DLD1 (cell line): ENCODE results near the gene LSP1.
"Not testable (repeated sequence)": the region's sequence is repeated elsewhere in the genome, so short reads cannot be mapped to it uniquely, and the experiment has no call there.

Experiments used
- in situ Hi-C: cut with HindIII; loops from 2 replicates; pipeline ENCODE4 v1.10.0; 2017; ENCODE audit warnings: low sequenced_read_pairs

Gene LSP1

GRCh38 chr11:1875093-1875850, 22.4 kb downstream of the LSP1 start:
- in situ Hi-C loops: no loop called here

- in situ Hi-C loops: not testable (repeated sequence)
Observed at GRCh38 chr11:1875851-1876301, 23.0 kb downstream of the LSP1 start.

DNA sequence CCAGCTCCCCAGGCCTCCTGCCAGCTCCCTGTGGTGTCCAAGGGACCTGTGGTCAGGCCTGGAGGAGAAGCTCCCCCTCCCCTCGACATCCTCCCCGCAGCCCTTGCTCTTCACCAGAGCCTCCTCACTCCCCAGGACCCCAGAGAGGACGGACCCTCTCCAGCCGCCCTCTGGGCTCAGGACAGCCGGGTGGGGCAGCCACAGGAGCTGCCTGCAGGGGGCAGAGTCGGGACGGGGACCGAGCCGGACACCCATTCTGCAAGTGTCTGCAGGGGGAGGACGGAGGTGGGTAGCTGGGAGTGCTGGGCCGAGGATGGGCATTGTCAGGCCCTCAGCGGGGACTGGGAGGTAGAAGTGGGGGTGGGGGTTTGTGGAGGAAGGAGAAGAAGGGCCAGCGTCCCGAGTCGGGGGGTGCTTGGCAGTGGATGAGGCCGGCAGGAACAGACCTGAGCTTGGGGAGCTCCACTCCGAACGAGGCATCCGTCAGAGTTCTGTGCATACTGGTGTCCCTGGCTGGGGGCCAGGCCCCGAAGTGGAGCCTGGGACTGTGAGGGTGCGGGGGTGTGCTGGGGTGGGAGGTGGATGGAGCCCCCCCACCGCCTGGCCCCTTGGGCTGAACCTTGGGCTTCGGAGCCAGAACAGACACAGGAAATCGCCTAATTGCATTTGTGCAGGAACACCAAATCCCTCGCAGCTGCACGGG, 23.6 kb downstream of the LSP1 start:
- in situ Hi-C loops: no loop called here

DNA sequence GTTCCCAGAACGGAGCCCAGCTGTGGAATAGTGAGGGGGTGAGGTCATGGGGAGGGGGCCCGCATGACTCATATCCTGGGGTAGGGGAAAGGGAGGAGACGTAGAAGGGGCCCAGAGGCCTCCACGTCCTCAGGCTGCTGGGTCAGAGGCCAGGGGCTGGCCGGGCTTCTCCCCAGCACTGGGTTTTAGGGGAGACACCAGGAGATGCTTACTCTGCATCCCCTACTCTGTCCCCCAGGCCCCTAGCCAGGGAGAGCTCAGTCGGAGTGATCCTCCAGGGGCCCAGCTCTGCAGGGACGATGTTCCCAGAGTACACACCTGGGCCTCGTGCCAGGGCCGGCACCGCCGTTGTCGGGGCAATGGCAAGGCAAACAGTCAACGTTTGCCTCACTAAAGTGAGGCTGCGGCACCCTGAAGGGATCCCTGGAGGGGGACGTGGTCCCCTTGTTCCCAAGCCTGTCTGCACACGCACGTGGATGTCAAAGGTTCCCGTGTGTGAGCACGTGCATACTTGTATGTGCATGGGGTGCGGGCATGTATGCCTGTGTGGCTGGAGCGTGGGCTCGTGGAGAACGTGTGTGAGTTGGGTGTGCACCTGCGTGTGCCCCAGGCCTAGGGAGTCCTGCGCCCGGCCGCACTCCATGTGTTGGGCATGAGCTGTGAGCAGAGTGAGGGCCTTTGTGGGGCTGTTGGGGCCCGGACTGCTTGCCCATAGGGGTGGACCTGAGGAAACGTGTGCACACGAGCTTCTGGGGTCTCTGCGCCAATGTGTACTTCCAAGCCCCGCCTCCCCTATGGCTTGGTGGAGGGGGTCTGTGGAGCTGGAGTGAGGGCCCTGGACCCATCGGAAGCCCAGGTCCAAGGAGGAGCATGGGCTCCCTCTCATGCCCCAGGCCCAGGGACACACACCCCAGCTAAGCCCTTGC, 24.6 kb downstream of the LSP1 start:
- in situ Hi-C loops: no loop called here

DNA sequence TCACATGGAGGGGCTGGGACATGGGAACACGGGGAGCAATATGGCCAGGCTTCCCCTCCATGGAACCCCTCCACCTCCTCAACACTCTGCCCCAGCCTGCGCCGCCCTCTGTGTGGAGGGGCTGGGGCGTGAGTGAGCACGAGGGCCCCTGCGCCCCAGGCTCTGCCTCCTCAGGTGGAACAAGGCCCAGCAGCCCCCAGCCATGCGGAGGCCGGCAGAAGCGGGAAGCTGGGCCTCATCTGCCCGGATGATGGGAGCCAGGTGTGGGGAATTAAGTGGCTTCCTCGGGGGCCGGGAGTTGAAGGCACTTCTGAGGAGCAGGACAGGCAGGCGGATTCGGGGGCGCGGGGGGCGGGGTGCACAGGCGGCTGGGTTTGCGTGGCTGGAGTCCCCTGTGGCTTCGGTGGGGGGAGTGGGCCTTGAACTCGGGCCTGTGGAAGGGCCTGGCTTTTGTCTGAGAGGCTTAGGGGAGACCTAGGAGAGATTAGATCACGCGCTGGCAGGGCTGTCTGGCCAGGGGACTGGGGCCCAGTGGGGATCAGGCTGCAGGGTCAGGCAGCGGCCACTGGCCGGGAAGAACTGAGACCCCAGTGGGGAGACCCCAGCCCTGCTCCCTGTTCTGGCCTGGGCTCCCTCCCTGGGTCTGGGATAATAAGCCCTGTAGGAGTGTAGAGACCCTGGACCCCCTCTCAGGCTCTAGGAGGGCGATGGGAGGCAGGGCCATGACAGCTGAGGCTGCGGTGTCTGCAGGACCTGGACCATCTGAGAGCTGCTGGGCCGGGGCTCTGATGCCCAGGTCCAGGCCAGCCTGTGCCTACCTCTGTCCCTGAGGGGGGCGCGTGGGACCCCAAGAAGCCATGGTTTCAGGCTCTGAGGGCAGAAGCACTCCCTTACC, 25.5 kb downstream of the LSP1 start:
- in situ Hi-C loops: no loop called here

GRCh38 chr11:1879342-1879940, 26.6 kb downstream of the LSP1 start:
- in situ Hi-C loops: no loop called here

DNA sequence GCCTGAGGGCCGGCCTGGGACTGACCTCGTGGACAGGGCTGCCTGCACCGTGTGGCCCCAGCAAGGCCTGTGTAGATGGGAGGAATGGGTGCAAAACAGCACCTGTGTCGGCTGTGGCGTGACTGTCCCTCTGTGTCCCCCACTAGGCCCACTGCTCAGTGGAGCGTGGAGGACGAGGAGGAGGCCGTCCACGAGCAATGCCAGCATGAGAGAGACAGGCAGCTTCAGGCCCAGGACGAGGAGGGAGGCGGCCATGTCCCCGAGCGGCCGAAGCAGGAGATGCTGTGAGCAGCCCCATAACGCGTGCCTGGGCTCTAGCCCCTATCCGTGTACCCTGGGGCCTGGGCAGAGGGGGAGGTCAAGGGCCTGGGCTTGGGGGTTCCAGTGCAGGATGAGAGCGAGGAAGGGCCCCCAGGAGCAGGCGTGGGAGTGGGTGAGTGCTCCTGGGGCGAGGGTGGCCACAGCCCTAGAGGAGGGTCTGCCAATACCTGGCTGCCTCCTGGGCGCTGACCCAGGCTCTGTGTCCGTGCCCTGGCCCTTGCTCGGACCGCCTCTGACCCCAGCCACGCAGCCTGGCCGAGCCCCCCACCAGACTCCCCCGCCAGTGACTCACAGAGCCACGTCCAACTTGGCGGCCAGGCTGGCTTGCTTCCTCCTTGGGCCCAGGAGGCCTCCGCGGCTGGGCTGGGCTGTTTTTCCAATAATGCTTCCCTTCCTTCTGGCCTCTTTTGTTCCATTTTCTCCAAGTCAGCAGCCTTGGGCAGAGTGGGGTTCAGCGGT, 27.2 kb downstream of the LSP1 start:
- in situ Hi-C loops: no loop called here

DNA sequence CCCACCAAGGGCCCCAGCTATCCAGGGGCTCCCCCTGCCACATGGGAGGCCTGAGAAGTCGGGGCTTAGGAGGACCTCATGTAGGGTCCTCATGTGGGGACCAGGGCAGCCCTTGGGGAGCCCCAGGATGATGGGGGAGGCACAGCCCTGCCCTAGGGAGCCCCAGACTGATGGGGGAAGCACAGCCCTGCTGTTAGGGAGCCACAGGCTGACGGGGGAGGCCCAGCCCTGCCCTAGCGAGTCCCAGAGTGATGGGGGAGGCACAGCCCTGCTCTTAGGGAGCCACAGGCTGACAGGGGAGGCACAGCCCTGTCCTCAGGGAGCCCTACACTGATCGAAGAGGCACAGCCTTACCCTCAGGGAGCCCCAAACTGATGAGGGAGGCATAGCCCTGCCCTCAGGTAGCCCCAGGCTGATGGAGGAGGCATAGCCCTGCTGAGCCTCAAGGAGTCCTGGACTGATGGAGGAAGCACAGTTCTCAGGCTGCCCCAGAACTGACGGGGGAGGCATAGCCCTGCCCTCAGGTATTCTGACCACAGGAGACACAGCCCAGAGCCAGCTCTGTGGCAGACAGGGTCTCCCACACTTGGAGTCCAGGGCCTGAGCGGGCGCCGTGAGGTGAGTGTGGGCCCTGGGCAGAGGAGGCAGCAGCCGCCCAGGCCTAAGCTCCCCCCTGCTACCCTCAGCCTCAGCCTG, 28.0 kb downstream of the LSP1 start:
- in situ Hi-C loops: no loop called here

- in situ Hi-C loops: no loop called here
Observed at GRCh38 chr11:1881442-1882264, 28.8 kb downstream of the LSP1 start.

DNA sequence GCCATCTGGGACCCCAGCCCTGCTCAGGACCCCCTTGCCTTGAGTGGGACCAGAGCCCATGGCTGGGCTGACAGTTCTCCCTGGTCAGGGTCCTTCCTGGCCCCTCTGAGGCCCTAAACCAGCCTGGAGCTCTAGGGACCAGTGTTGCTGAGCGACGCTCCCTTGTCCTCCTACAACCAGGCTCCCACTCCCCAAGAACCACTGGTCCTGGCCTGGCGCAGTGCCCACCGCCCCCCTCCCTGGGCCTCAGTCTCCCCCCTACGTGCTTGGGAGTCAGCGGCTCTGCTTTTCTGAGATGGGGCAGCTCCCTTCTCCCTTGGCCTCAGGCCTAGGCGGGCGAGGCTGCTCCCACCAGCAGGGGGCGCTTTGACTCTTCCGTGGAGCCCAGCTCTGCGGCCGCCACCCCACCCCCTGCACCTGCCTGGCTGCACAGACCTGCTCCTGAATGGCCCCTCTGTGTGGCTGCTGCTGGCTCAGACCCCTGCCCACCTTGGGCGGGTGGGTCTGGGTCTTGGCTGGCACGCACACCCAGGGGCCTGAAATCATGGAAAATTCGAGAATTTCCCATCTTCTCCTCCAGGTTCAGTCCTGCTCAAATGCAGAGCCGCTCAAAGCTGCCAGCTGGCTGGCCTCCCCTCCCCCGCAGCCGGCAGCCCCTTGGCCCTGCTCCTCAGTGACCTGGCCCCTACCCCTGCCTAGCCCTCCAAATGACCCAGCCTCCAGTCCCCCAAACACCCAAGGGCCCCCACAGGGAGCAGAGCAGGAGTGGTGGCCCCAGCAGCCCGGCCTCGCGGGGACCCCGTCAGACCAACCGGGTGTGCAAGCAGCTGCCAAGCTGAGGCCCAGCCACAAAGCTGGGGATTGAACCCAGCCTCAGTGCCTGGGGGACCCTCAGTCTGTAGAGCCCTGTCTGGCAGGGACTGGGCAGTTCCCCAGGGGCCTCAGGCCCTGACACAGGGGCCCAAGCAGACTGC, 29.7 kb downstream of the LSP1 start:
- in situ Hi-C loops: no loop called here

DNA sequence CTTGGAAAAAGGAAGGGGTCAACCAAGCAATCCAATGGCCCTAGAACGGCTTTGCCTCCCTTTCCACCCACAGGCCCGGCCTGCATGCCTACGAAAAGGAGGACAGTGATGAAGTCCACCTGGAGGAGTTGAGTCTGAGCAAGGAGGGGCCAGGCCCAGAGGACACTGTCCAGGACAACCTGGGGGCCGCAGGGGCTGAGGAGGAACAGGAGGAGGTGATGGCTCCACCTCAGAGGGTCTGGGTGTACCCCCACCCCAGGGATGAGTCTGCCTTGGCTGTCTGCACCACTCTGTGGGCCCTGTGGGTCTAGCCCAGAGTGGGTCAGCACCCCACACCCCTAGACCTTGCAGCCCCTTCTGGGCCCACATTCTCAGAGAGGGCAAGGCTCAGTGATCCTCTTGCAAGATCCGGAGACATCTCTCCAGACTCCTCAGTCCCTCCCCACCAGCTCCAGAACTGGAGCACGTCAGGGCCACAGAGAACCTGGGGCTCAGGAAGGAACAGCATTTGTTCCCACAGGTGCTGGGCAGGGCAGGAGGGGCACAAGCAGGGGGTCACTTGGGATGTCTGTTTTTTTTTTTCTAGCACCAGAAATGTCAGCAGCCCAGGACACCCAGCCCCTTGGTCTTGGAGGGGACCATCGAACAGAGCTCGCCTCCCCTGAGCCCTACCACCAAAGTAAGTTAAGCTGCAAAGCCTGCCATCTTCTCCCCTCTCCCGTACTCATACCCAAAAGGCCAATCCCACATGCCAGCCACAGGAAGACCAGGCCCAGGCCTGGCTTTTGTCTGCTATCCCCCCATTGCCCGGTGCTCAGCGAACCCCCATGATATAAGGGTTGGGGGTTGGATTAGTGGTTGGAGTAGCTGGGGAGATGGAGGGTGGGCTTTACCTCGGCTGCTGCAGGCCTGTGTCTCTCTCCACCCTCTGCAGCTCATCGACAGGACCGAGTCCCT, 30.7 kb downstream of the LSP1 start:
- in situ Hi-C loops: no loop called here

DNA sequence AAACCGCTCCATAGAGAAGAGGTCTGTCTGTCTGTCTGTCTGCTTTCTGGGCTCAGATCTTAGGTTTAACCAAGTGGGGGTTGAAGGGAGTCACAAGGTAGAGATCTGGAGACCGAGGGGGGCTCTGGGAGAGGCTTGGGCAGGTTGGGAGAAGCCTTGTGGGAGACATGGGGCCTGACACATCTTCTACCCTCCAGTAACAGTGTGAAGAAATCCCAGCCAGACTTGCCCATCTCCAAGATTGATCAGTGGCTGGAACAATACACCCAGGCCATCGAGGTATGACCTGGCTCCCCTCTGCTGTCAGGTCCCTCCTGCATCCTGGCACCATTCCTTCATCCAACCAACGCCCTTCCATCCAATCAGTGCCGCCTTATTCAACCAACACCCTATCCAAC, 31.4 kb downstream of the LSP1 start:
- in situ Hi-C loops: no loop called here

DNA sequence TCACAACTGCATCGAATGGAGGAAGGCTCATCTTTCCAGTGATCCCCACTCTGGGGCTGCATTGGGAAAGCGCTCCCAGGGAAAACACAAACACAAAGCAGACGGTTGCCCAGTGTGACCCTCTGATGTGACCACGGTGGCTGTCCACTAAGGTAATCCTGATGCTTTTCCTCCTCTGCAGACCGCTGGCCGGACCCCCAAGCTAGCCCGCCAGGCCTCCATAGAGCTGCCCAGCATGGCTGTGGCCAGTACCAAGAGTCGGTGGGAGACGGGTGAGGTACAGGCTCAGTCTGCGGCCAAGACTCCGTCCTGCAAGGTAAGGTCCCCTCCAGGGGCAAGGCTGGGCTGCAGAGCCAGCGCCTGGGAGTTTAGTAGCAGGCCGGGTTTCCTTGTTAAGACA, 33.7 kb downstream of the LSP1 start:
- in situ Hi-C loops: not testable (repeated sequence)

DNA sequence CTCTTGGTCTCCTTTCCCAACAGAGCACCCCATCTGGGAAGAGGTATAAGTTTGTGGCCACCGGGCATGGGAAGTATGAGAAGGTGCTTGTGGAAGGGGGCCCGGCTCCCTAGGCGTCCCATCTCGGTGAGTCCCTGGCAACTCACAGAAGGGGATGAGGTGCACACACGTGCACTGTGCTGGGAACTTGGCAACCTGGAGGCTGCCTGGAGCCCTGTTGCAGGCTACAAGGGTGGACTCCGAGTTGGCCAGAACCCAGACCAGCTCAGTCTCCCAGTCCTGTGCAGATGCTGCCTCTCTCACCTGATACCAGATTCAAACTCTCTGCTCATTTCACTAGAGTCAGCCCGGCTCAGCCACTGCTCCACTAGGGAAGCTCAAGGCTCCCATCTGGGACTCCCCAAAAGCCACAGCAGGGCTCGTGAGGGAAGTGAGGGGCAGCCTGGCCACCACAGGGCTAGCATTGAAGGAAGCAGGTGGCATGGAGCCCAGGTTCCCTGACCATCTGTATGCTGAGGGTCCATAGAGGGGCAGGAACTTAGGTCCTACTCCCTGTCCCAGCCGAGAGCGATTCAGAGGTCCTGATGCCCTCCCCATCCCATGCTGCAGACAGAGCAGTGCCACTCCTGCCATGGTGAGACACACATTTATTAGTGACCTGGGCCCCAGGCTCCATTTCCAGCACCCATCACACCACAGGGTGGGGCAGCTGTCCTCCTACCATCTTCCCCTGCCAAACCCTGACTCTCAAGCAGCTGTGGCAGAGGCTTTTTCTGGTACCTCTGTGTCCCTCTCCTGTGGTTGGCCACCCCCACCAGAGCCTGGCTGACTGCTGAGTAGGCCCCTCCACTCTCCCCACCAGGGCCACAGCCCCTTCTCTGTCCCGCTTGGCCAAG, 34.8 kb downstream of the LSP1 start:
- in situ Hi-C loops: no loop called here
